ENCODE data around the gene CNTNAP5. TPM values are rescaled to one million over a fixed set of nuclear protein-coding genes. Genes with fewer than 3 reads are reported as not detected.

Gene CNTNAP5
- total RNA-seq, 1 experiment from 2014 or later, result 0.48 TPM

DNA sequence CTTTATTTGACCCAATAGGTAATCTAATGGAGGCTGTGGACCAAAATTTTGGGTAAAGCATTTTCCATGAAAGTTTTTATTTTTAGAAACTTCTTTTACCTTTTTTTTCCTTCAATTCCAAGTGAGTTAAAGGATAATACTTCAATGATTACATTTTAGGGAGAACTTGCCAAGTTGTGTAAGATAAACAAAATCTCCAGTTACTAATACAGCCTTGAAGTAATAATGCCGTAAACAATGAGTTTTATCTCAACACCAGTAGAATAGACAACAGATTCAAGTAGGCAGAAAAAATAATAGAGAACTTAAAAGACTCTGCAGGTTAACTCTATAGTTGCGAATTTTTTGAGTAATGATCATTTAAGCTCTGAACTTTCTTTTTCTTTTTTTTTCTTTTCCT is 807.4 kb downstream of the CNTNAP5 start:
- Histone ChIP-seq H3K4me1 (ENCODE audit: insufficient read depth, low read length) (no peaks in the 10 kb centered on the region; the same call in 1 of the 2 replicates), H3T11ph (ENCODE audit: low read length) (no peak overlapping the region), H3K18ac (ENCODE audit: insufficient read length, low read depth, low read length) (no peak overlapping the region), H3K14ac (ENCODE audit: insufficient read depth, low read length) (no peak overlapping the region), H2BK120ac (ENCODE audit: low read depth, low read length, poor library complexity, severe bottlenecking) (no peak overlapping the region), H3K79me1 (ENCODE audit: insufficient read depth, low read depth, low read length, poor library complexity, severe bottlenecking) (no peaks in the 10 kb centered on the region), H3K9me3 (ENCODE audit: control insufficient read depth, low read depth, low read length) (no peaks in the 10 kb centered on the region), H2AFZ (ENCODE audit: low read length) (no peak overlapping the region), H2BK5ac (ENCODE audit: insufficient read length, low read length) (no peak overlapping the region), H4K91ac (ENCODE audit: insufficient read length, low read depth, low read length) (no peak overlapping the region), H2BK12ac (ENCODE audit: insufficient read length, low read depth, low read length) (no peak overlapping the region), H3K27ac (ENCODE audit: insufficient read length, low read depth, low read length) (no peak overlapping the region), H3K56ac (ENCODE audit: insufficient read length, low read depth, low read length) (no peak overlapping the region), H2AK5ac (ENCODE audit: insufficient read length, low read length) (no peak overlapping the region), H3K4ac (ENCODE audit: low read depth, low read length) (no peak overlapping the region), H3K23ac (ENCODE audit: insufficient read length, low read depth, low read length) (no peak overlapping the region), H3K79me2 (ENCODE audit: insufficient read depth, low read length) (no peaks in the 10 kb centered on the region), H2BK15ac (ENCODE audit: low read depth, low read length) (no peak overlapping the region), H3K9ac (ENCODE audit: extremely low read depth, insufficient read length, low read length) (no peak overlapping the region), H4K20me1 (ENCODE audit: control insufficient read depth, insufficient read depth, insufficient read length) (no peaks in the 10 kb centered on the region), H3K27me3 (ENCODE audit: insufficient read depth, low read length) (no peaks in the 10 kb centered on the region), H4K8ac (replicated peaks; ENCODE audit: insufficient read length, low read depth, low read length) (no peak overlapping the region), H4K5ac (ENCODE audit: insufficient read length, low read depth, low read length) (no peak overlapping the region), H3K23me2 (ENCODE audit: insufficient read length, low read depth, low read length, poor library complexity, severe bottlenecking) (no peaks in the 10 kb centered on the region), H3K4me2 (ENCODE audit: insufficient read depth, insufficient read length, low read length) (no peak overlapping the region), H2BK20ac (ENCODE audit: low read depth, low read length, poor library complexity, severe bottlenecking) (no peak overlapping the region)
- DNase-seq, result no peak
- Mint-ChIP-seq H3K36me3 (ENCODE audit: insufficient read depth in 1 of 3, low read depth in 3 of 3) (peaks cover 10 to 26% (median 11%) of the 10 kb centered on the region in 3 experiments; a peak in 6 of 7 replicates), H3K27ac (no peak overlapping the region), H3K27me3 (ENCODE audit: low read depth) (no peaks in the 10 kb centered on the region), H3K4me1 (0 out of 4 replicates have a peak, but pooled peaks cover 2 to 3% of the 10 kb centered on the region in 2 experiments), H3K4me3 (no peak overlapping the region), H3K9me3 (peaks cover 21 to 27% of the 10 kb centered on the region in 2 experiments)
- TF ChIP-seq, protein P1, sequence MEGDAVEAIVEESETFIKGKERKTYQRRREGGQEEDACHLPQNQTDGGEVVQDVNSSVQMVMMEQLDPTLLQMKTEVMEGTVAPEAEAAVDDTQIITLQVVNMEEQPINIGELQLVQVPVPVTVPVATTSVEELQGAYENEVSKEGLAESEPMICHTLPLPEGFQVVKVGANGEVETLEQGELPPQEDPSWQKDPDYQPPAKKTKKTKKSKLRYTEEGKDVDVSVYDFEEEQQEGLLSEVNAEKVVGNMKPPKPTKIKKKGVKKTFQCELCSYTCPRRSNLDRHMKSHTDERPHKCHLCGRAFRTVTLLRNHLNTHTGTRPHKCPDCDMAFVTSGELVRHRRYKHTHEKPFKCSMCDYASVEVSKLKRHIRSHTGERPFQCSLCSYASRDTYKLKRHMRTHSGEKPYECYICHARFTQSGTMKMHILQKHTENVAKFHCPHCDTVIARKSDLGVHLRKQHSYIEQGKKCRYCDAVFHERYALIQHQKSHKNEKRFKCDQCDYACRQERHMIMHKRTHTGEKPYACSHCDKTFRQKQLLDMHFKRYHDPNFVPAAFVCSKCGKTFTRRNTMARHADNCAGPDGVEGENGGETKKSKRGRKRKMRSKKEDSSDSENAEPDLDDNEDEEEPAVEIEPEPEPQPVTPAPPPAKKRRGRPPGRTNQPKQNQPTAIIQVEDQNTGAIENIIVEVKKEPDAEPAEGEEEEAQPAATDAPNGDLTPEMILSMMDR (conservative IDR thresholded peaks at IDR 0.05), result no peak
- no CpG with 5 or more reads among the region's 2 CpGs for WGBS (ENCODE audit: extremely low coverage, insufficient read length, low lambda C conversion rate)
